CD4-positive, alpha-beta memory T cell (primary cell): ENCODE data around the gene PRAMEF20. TPM values are rescaled to one million over a fixed set of nuclear protein-coding genes. Genes with fewer than 3 reads are reported as not detected.

ENCODE experiments used
- CTCF ChIA-PET: fragments of 350-600 bp; sonication (Branson Sonifier 250); formaldehyde crosslinking; loops from one replicate; lab custom pipeline; 2021; ENCODE audit warnings: inconsistent platforms; ENCODE audit not compliant: partially characterized antibody; lab: Charles Lee
- POLR2A ChIA-PET: fragments of 350-600 bp; sonication (Branson Sonifier 250); formaldehyde crosslinking; loops from one replicate; lab custom pipeline; 2021; ENCODE audit not compliant: partially characterized antibody; lab: Charles Lee
- DNase-seq, 5 donors: peaks; one replicate each; pipeline versions ENCODE4 v3.0.0 to v3.0.0-alpha.2; 2020 to 2022; ENCODE audit warnings: mixed read lengths in 1 of 5
- H3K27ac ChIP-seq: one replicate; pipeline ENCODE4 v1.7.0; 2013; ENCODE audit warnings: low read depth, low read length
- H3K27me3 ChIP-seq: 2 replicates; pipeline ENCODE4 v1.7.0; 2013; ENCODE audit warnings: mild to moderate bottlenecking, low read length, moderate library complexity; ENCODE audit not compliant: insufficient read depth
- H3K36me3 ChIP-seq: 2 replicates; pipeline ENCODE4 v1.7.0; 2013; ENCODE audit warnings: mild to moderate bottlenecking, low read length, moderate library complexity; ENCODE audit not compliant: insufficient read depth
- H3K4me1 ChIP-seq: 2 replicates; pipeline ENCODE4 v1.7.0; 2013; ENCODE audit warnings: mild to moderate bottlenecking, low read length, moderate library complexity; ENCODE audit not compliant: insufficient read depth
- H3K4me3 ChIP-seq, 2 donors: one replicate each; pipeline ENCODE4 v1.7.0; 2013; ENCODE audit warnings: low read length in 2 of 2, mild to moderate bottlenecking in 1 of 2
- H3K9me3 ChIP-seq, 2 donors: one replicate each; pipeline ENCODE4 v1.7.0; 2013; ENCODE audit warnings: low read length in 2 of 2, control low read depth in 1 of 2; ENCODE audit not compliant: control insufficient read depth in 1 of 2
- H3K27ac Mint-ChIP-seq, 7 donors: one replicate each; pipeline ENCODE4 v1.8.0; 2020 to 2021; ENCODE audit warnings: mixed read lengths in 7 of 7, mild to moderate bottlenecking in 6 of 7, inconsistent platforms in 3 of 7, moderate library complexity in 3 of 7
- H3K27me3 Mint-ChIP-seq, 2 donors: one replicate each; pipeline ENCODE4 v1.8.0; 2020 to 2021; ENCODE audit warnings: mixed read lengths in 2 of 2
- H3K36me3 Mint-ChIP-seq, 2 donors: one replicate each; pipeline ENCODE4 v1.8.0; 2020 to 2021; ENCODE audit warnings: mixed read lengths in 2 of 2, inconsistent platforms in 1 of 2, mild to moderate bottlenecking in 1 of 2
- H3K4me1 Mint-ChIP-seq, 4 donors: one replicate each; pipeline ENCODE4 v1.8.0; 2020 to 2021; ENCODE audit warnings: mixed read lengths in 4 of 4, mild to moderate bottlenecking in 1 of 4
- H3K4me3 Mint-ChIP-seq, 8 donors: one replicate each; pipeline ENCODE4 v1.8.0; 2020 to 2021; ENCODE audit warnings: mixed read lengths in 8 of 8, mild to moderate bottlenecking in 7 of 8, moderate library complexity in 6 of 8, inconsistent platforms in 3 of 8
- H3K9me3 Mint-ChIP-seq, 8 donors: one replicate each; pipeline ENCODE4 v1.8.0; 2020 to 2021; ENCODE audit warnings: mixed read lengths in 8 of 8, mild to moderate bottlenecking in 5 of 8, inconsistent platforms in 3 of 8, moderate library complexity in 1 of 8
- intact Hi-C: fragments of 100-400 bp; cut with micrococcal nuclease; formaldehyde crosslinking; loops from one replicate; pipeline ENCODE4 v1.15.1; 2023
- polyA plus RNA-seq, 2 donors: library from polyadenylated mRNA; unstranded; fragments of 300-500 nt; fragmentation: Illumina TruSeq; gene quantifications; one replicate each; pipeline ENCODE4 v1.2.3, GENCODE V29; 2021
- total RNA-seq, 2 experiments: library from RNA; stranded (reverse); gene quantifications; one replicate each; pipeline ENCODE4 v1.2.3, GENCODE V29; 2021

The PRAMEF20 gene
- total and polyA plus RNA-seq, 4 experiments from 2014 or later = not detected

DNA sequence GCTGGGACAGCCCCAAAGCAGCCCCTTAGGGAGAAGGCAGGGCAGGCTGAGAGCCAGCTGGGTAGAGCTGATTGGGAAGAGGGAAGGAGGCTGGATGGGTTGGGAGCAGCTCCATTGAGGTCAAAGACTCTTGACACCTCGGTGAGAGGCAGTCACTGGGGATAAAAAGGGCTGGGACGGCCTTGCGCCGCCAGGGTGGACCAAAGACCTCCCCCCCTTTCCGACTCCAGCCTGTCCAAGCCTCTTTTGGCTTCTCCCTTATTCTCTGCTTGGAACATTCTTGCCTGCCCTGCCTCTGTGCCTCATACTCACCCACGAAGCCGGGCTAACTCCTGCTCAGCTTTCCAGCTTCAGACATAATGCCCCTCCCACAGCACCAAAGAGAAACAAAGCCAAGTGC, 52.4 kb downstream of the PRAMEF20 start:
- no peak overlapping the region for H3K4me3 Mint-ChIP-seq
- no peaks in the 10 kb centered on the region for H3K36me3 Mint-ChIP-seq
- Histone ChIP-seq H3K27me3 (no peaks in the 10 kb centered on the region), H3K36me3 (no peaks in the 10 kb centered on the region), H3K4me1 (no peaks in the 10 kb centered on the region), H3K9me3 (no peaks in the 10 kb centered on the region), H3K4me3 (no peak overlapping the region), H3K27ac (no peak overlapping the region)
- intact Hi-C loops = no loop called here
- H3K27me3 Mint-ChIP-seq = peaks cover 2 to 4% of the 10 kb centered on the region in 2 donors
- POLR2A ChIA-PET = no interaction called here
- DNase-seq = no peak
- no peaks in the 10 kb centered on the region for H3K4me1 Mint-ChIP-seq
- H3K27ac Mint-ChIP-seq = no peak overlapping the region
- CTCF ChIA-PET = no interaction called here
- peaks cover 0 to 1% (median 0%) of the 10 kb centered on the region in 8 donors for H3K9me3 Mint-ChIP-seq

DNA sequence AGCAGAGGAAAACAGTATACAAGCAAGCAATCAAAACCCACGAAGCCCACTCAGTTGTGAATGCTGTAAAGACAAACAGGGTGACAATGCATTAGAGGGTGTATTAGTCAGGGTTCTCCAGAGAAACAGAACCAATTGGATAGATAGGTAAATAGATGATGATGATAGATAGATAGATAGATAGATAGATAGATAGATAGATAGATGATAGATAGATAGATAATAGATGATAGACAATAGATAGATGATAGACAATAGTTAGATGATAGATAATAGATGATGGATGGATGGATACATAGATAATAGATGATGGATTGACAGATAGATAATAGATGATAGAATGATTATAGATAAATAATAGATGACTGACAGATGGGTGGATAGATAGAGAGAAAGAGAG, 55.3 kb downstream of the PRAMEF20 start:
- POLR2A ChIA-PET = no interaction called here
- H3K9me3 Mint-ChIP-seq = peaks cover 0 to 1% (median 0%) of the 10 kb centered on the region in 8 donors
- no peaks in the 10 kb centered on the region for H3K27me3 ChIP-seq
- no peak overlapping the region for H3K4me3 ChIP-seq
- no peak for DNase-seq
- H3K4me1 ChIP-seq = no peaks in the 10 kb centered on the region
- H3K27me3 Mint-ChIP-seq = peaks cover 1 to 3% of the 10 kb centered on the region in 2 donors
- no peak overlapping the region for H3K4me3 Mint-ChIP-seq
- intact Hi-C loops = no loop called here
- CTCF ChIA-PET = no interaction called here
- no peak overlapping the region for H3K27ac Mint-ChIP-seq
- no peaks in the 10 kb centered on the region for H3K36me3 Mint-ChIP-seq
- no peaks in the 10 kb centered on the region for H3K36me3 ChIP-seq
- H3K27ac ChIP-seq = no peak overlapping the region
- no peaks in the 10 kb centered on the region for H3K9me3 ChIP-seq
- H3K4me1 Mint-ChIP-seq = no peaks in the 10 kb centered on the region

DNA sequence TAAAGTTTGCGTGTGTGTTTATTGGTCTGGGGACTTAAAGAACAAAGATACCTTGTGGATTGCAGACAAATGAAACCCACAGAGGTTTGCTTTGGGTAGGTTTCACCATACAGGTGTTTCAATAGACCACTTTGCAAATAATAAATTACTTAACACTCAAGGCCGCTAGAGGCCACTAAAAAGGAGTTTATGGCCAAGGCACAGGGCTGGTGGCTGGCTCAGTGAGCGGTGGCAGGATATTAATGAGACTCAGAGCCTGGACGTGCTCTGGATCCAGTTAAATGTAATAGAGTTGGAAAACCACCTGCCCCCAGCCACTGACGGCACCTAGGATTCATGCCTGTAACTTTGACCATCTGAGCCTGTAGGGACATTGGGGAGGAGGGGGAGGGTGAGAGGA, 59.1 kb downstream of the PRAMEF20 start:
- CTCF ChIA-PET = no interaction called here
- Mint-ChIP-seq H3K27ac (no peak overlapping the region), H3K36me3 (no peaks in the 10 kb centered on the region), H3K4me3 (no peak overlapping the region), H3K27me3 (peaks cover 4 to 5% of the 10 kb centered on the region in 2 donors), H3K9me3 (peaks cover 0 to 5% (median 0%) of the 10 kb centered on the region in 8 donors), H3K4me1 (no peaks in the 10 kb centered on the region)
- no peak for DNase-seq
- H3K4me1 ChIP-seq = no peaks in the 10 kb centered on the region
- no peaks in the 10 kb centered on the region for H3K9me3 ChIP-seq
- no peaks in the 10 kb centered on the region for H3K36me3 ChIP-seq
- intact Hi-C loops = no loop called here
- POLR2A ChIA-PET = no interaction called here
- no peak overlapping the region for H3K27ac ChIP-seq
- no peaks in the 10 kb centered on the region for H3K27me3 ChIP-seq
- no peak overlapping the region for H3K4me3 ChIP-seq

Other genes with a start within 250 kb of the PRAMEF20 start
- gene HNRNPCL4, start 244.8 kb upstream of the PRAMEF20 start, total RNA-seq = not detected
- gene HNRNPCL4, start 244.8 kb upstream of the PRAMEF20 start, polyA plus RNA-seq = not detected
- not detected for gene PRAMEF9, start 238.6 kb upstream of the PRAMEF20 start, total RNA-seq
- gene PRAMEF9, start 238.6 kb upstream of the PRAMEF20 start, polyA plus RNA-seq = not detected
- gene PRAMEF13, start 209.0 kb upstream of the PRAMEF20 start, total RNA-seq = not detected
- gene PRAMEF13, start 209.0 kb upstream of the PRAMEF20 start, polyA plus RNA-seq = not detected
- gene PRAMEF18, start 184.3 kb upstream of the PRAMEF20 start, total RNA-seq = not detected
- not detected for gene PRAMEF18, start 184.3 kb upstream of the PRAMEF20 start, polyA plus RNA-seq
- gene PRAMEF5, start 156.3 kb upstream of the PRAMEF20 start, total RNA-seq = not detected
- not detected for gene PRAMEF5, start 156.3 kb upstream of the PRAMEF20 start, polyA plus RNA-seq
- not detected for gene PRAMEF8, start 125.3 kb upstream of the PRAMEF20 start, total RNA-seq
- gene PRAMEF8, start 125.3 kb upstream of the PRAMEF20 start, polyA plus RNA-seq = not detected
- gene PRAMEF33, start 106.9 kb upstream of the PRAMEF20 start, total RNA-seq = not detected
- not detected for gene PRAMEF33, start 106.9 kb upstream of the PRAMEF20 start, polyA plus RNA-seq
- not detected for gene PRAMEF15, start 94.9 kb upstream of the PRAMEF20 start, total RNA-seq
- gene PRAMEF15, start 94.9 kb upstream of the PRAMEF20 start, polyA plus RNA-seq = not detected
- gene PRAMEF14, start 63.3 kb upstream of the PRAMEF20 start, total RNA-seq = not detected
- gene PRAMEF14, start 63.3 kb upstream of the PRAMEF20 start, polyA plus RNA-seq = not detected
- not detected for gene PRAMEF19, start 38.5 kb upstream of the PRAMEF20 start, total RNA-seq
- gene PRAMEF19, start 38.5 kb upstream of the PRAMEF20 start, polyA plus RNA-seq = not detected
- not detected for gene PRAMEF17, start 20.8 kb upstream of the PRAMEF20 start, total RNA-seq
- gene PRAMEF17, start 20.8 kb upstream of the PRAMEF20 start, polyA plus RNA-seq = not detected
- gene LRRC38, start 103.6 kb downstream of the PRAMEF20 start, total RNA-seq = not detected
- gene LRRC38, start 103.6 kb downstream of the PRAMEF20 start, polyA plus RNA-seq = not detected
- not detected for gene PDPN, start 173.4 kb downstream of the PRAMEF20 start, total RNA-seq
- gene PDPN, start 173.4 kb downstream of the PRAMEF20 start, polyA plus RNA-seq = not detected